H1 (cell line): Measurements from ENCODE around the gene NAV2. TPM values are rescaled to one million over a fixed set of nuclear protein-coding genes. Genes with fewer than 3 reads are reported as not detected.

Experiments
- CTCF ChIA-PET: fragments of 300-600 bp; sonication (Branson Sonifier 250); formaldehyde crosslinking; loops from one replicate; lab custom pipeline; 2021; ENCODE audit not compliant: partially characterized antibody; lab: Charles Lee
- POLR2A ChIA-PET: fragments of 300-600 bp; sonication (Branson Sonifier 250); formaldehyde crosslinking; loops from one replicate; lab custom pipeline; 2021; ENCODE audit warnings: inconsistent platforms; ENCODE audit not compliant: partially characterized antibody; lab: Charles Lee
- DNase-seq, 2 experiments: peaks; one replicate each; pipeline versions ENCODE4 v3.0.0 to v3.0.0-alpha.2; 2010 to 2022; ENCODE audit warnings: low spot score in 2 of 2, low read depth in 1 of 2, mixed read lengths in 1 of 2
- FAIRE-seq: peaks from 2 replicates; lab custom pipeline; 2011; peaks lifted over from hg19 to GRCh38; lab: Jason Lieb, UNC
- H2AFZ ChIP-seq: 2 replicates; pipeline ENCODE4 v1.8.1; 2012; ENCODE audit warnings: low read length, inconsistent platforms
- H2AK5ac ChIP-seq: 2 replicates; pipeline ENCODE4 v1.6.1; 2013; ENCODE audit warnings: low read depth, low read length
- H2BK120ac ChIP-seq: replicated peaks from 2 replicates; pipeline ENCODE3; 2013; ENCODE audit warnings: low read depth, low read length, inconsistent platforms
- H2BK12ac ChIP-seq: 2 replicates; pipeline ENCODE4 v1.6.1; 2013; ENCODE audit warnings: low read depth, low read length
- H2BK15ac ChIP-seq: 2 replicates; pipeline ENCODE4 v1.6.1; 2013; ENCODE audit warnings: low read length
- H2BK20ac ChIP-seq: 2 replicates; pipeline ENCODE4 v1.6.1; 2013; ENCODE audit warnings: low read length
- H2BK5ac ChIP-seq: 2 replicates; pipeline ENCODE4 v1.6.1; 2013; ENCODE audit warnings: low read depth, low read length
- H3K14ac ChIP-seq: 2 replicates; pipeline ENCODE4 v1.6.1; 2013; ENCODE audit warnings: inconsistent platforms; ENCODE audit not compliant: insufficient read length
- H3K18ac ChIP-seq: 2 replicates; pipeline ENCODE4 v1.6.1; 2013; ENCODE audit warnings: low read length; ENCODE audit errors: extremely low read depth
- H3K23ac ChIP-seq: 2 replicates; pipeline ENCODE4 v1.6.1; 2013; ENCODE audit warnings: inconsistent platforms; ENCODE audit not compliant: insufficient read length
- H3K23me2 ChIP-seq: 2 replicates; pipeline ENCODE4 v1.6.1; 2013; ENCODE audit warnings: low read depth, low read length
- H3K27ac ChIP-seq: 2 replicates; pipeline ENCODE4 v1.6.1; 2011; ENCODE audit warnings: low read depth, low read length, inconsistent platforms
- H3K27me3 ChIP-seq, 4 experiments: replicated peaks in 1 of 4; 1 replicate in 1 of 4; 2 replicates in 3 of 4; pipeline versions ENCODE4 v1.6.1 to v1.8.1; 2011 to 2013; ENCODE audit warnings: low read length in 3 of 4, mild to moderate bottlenecking in 3 of 4, inconsistent platforms in 2 of 4, mixed read lengths in 2 of 4, moderate library complexity in 1 of 4; ENCODE audit not compliant: control insufficient read depth in 3 of 4, insufficient read depth in 3 of 4; ENCODE audit errors: extremely low read depth in 1 of 4
- H3K36me3 ChIP-seq, 4 experiments: 2 replicates each; pipeline versions ENCODE4 v1.6.1 to v1.8.1; 2011 to 2013; ENCODE audit warnings: mild to moderate bottlenecking in 4 of 4, low read length in 3 of 4, moderate library complexity in 2 of 4, control low read depth in 1 of 4, inconsistent platforms in 1 of 4; ENCODE audit not compliant: insufficient read depth in 4 of 4, control insufficient read depth in 2 of 4
- H3K4ac ChIP-seq: replicated peaks from 2 replicates; pipeline ENCODE3; 2013; ENCODE audit warnings: low read length, low read depth, mixed read lengths, inconsistent platforms; ENCODE audit not compliant: insufficient read length
- H3K4me1 ChIP-seq, 4 experiments: replicated peaks in 1 of 4; 1 replicate in 1 of 4; 2 replicates in 3 of 4; pipeline versions ENCODE4 v1.6.1 to v1.8.1; 2011 to 2013; ENCODE audit warnings: low read length in 3 of 4, inconsistent platforms in 2 of 4, mixed read lengths in 1 of 4; ENCODE audit not compliant: insufficient read depth in 4 of 4, control insufficient read depth in 3 of 4
- H3K4me2 ChIP-seq, 2 experiments: 2 replicates each; pipeline versions ENCODE4 v1.6.1 to v1.8.1; 2011 to 2013; ENCODE audit warnings: low read depth in 2 of 2, low read length in 2 of 2, control low read depth in 1 of 2, inconsistent platforms in 1 of 2, mild to moderate bottlenecking in 1 of 2; ENCODE audit not compliant: insufficient read depth in 1 of 2
- H3K4me3 ChIP-seq, 4 experiments: fragments of 200-600, 300-600 bp in 1 of 4; sonication (generic), shearing (Covaris generic), sonication (Bioruptor Twin) in 1 of 4; 2 replicates each; pipeline versions ENCODE4 v1.5.1 to v1.8.1; 2011 to 2016; ENCODE audit warnings: low read length in 4 of 4, low read depth in 3 of 4, control low read depth in 2 of 4, inconsistent platforms in 2 of 4, mild to moderate bottlenecking in 2 of 4, mixed read lengths in 1 of 4, moderate library complexity in 1 of 4; ENCODE audit not compliant: insufficient read depth in 2 of 4; ENCODE audit errors: extremely low read depth in 1 of 4
- H3K56ac ChIP-seq: replicated peaks from 2 replicates; pipeline ENCODE3; 2013; ENCODE audit warnings: low read depth, mild to moderate bottlenecking, mixed read lengths, low read length, inconsistent platforms; ENCODE audit not compliant: insufficient read length
- H3K79me1 ChIP-seq: 2 replicates; pipeline ENCODE4 v1.6.1; 2013; ENCODE audit warnings: low read depth, low read length, control low read depth
- H3K79me2 ChIP-seq, 2 experiments: 2 replicates each; pipeline versions ENCODE4 v1.6.1 to v1.8.1; 2012 to 2013; ENCODE audit warnings: low read length in 2 of 2, mild to moderate bottlenecking in 2 of 2, inconsistent platforms in 1 of 2; ENCODE audit not compliant: insufficient read depth in 2 of 2, control insufficient read depth in 1 of 2
- H3K9ac ChIP-seq, 4 experiments: replicated peaks in 1 of 4; 1 replicate in 1 of 4; 2 replicates in 3 of 4; pipeline versions ENCODE4 v1.6.1 to v1.8.1; 2011 to 2013; ENCODE audit warnings: low read depth in 3 of 4, low read length in 3 of 4, control low read depth in 2 of 4, mild to moderate bottlenecking in 2 of 4, moderate library complexity in 2 of 4, inconsistent platforms in 1 of 4; ENCODE audit errors: extremely low read depth in 1 of 4
- H3K9me3 ChIP-seq, 2 experiments: 2 replicates each; pipeline versions ENCODE4 v1.6.1 to v1.8.1; 2012 to 2013; ENCODE audit warnings: mild to moderate bottlenecking in 2 of 2, moderate library complexity in 2 of 2, control low read depth in 1 of 2, inconsistent platforms in 1 of 2, low read depth in 1 of 2, low read length in 1 of 2, mixed read lengths in 1 of 2; ENCODE audit not compliant: insufficient read depth in 2 of 2
- H4K20me1 ChIP-seq, 2 experiments: replicated peaks in 1 of 2; 2 replicates each; pipeline versions ENCODE3 to v1.8.1; 2011 to 2013; ENCODE audit warnings: inconsistent platforms in 2 of 2, low read length in 2 of 2, mild to moderate bottlenecking in 1 of 2; ENCODE audit not compliant: insufficient read depth in 2 of 2, control insufficient read depth in 1 of 2
- H4K5ac ChIP-seq: 2 replicates; pipeline ENCODE4 v1.6.1; 2013; ENCODE audit warnings: low read length, low read depth, mixed read lengths, inconsistent platforms; ENCODE audit not compliant: insufficient read length
- H4K8ac ChIP-seq: 2 replicates; pipeline ENCODE4 v1.8.0; 2013; ENCODE audit warnings: mild to moderate bottlenecking, moderate library complexity, low read length, inconsistent platforms; ENCODE audit not compliant: insufficient read depth; ENCODE audit errors: extremely low read depth
- H4K91ac ChIP-seq: replicated peaks from 2 replicates; pipeline ENCODE3; 2013; ENCODE audit warnings: low read length, mixed read lengths, inconsistent platforms; ENCODE audit not compliant: insufficient read length
- PHF8 ChIP-seq: fragments of 200-600 bp; sonication (generic); conservative IDR thresholded peaks from 2 replicates; pipeline ENCODE4 v1.7.1; 2012; ENCODE audit warnings: low read depth, mild to moderate bottlenecking, inconsistent platforms, low read length, moderate library complexity
- WGBS, 2 experiments: shearing (Covaris generic) in 1 of 2; methylation state at CpG; one replicate each; pipeline versions ENCODE4 v1.1.6 to v1.1.7; 2013 to 2015; ENCODE audit warnings: low lambda C conversion rate in 2 of 2, mixed read lengths in 2 of 2, inconsistent platforms in 1 of 2, low coverage in 1 of 2, missing lambda C conversion rate in 1 of 2; ENCODE audit not compliant: insufficient replicate concordance in 2 of 2, insufficient coverage in 1 of 2, insufficient read length in 1 of 2; ENCODE audit errors: extremely low coverage in 1 of 2, missing lambda C conversion rate in 1 of 2; 5-methylcytosine and 5-hydroxymethylcytosine counted together
- polyA plus RNA-seq, 7 experiments: library from polyadenylated mRNA; depleted of rRNA in 3 of 7; stranded (reverse) in 5 of 7; unstranded in 2 of 7; fragments of >200 nt in 5 of 7; fragments of 200-250 nt in 2 of 7; gene quantifications; 1 replicate in 5 of 7; 2 replicates in 1 of 7; 4 replicates in 1 of 7; pipeline versions ENCODE4 v1.2.1 to v1.2.3, GENCODE V29; 2011 to 2013; ENCODE audit warnings: missing spikeins in 2 of 7, mixed read lengths in 2 of 7
- total RNA-seq: library from RNA; stranded (reverse); fragmentation: NEBNext Ultra II Directional; extraction: Animal tissue kit (Norgen Biotek cat#: 25700); gene quantifications from 2 replicates; pipeline ENCODE4 v1.2.1, GENCODE V29; 2021

Gene NAV2
- total and polyA plus RNA-seq, 2 of the 8 experiments (the other 6 are each of a cell fraction or from before 2014, with no cell fraction given), result 35.6 to 73.6 TPM

- H3K4ac ChIP-seq, result no peak overlapping the region
- H3K9me3 ChIP-seq, result no peaks in the 10 kb centered on the region
- H2BK15ac ChIP-seq, result no peak overlapping the region
- no peak for TF ChIP-seq PHF8
- TF ChIP-seq, all 59 proteins: peak for 0
- no peak overlapping the region for H3K27ac ChIP-seq
- H3K27me3 ChIP-seq, result no peaks in the 10 kb centered on the region
- H2BK5ac ChIP-seq, result no peak overlapping the region
- POLR2A ChIA-PET, result interaction anchor here (1.0 to 1.8 kb wide), 2 partner anchors 11 to 15 kb away, joined by 3 to 4 read pairs; no protein-coding TSS in a partner anchor
- H3K79me1 ChIP-seq, result no peaks in the 10 kb centered on the region
- H2BK20ac ChIP-seq, result no peak overlapping the region
- no peak overlapping the region for H3K9ac ChIP-seq
- no peak overlapping the region for H4K91ac ChIP-seq
- H3K4me3 ChIP-seq, result no peak overlapping the region
- H2AK5ac ChIP-seq, result no peak overlapping the region
- FAIRE-seq (no peak), DNase-seq (no peak)
- H3K23ac ChIP-seq, result no peak overlapping the region
- no peak overlapping the region for H4K5ac ChIP-seq
- no peak overlapping the region for H3K4me2 ChIP-seq
- no peaks in the 10 kb centered on the region for H3K23me2 ChIP-seq
- H3K79me2 ChIP-seq, result no peaks in the 10 kb centered on the region
- 85% methylated on average over 12 of the region's 12 CpGs; no CpG with 5 or more reads in 1 of the 2 experiments for WGBS, 2 experiments
- no peaks in the 10 kb centered on the region for H3K4me1 ChIP-seq
- no peak overlapping the region for H3K56ac ChIP-seq
- H2AFZ ChIP-seq, result no peak overlapping the region
- CTCF ChIA-PET, result interaction anchor here (0.5 to 1.4 kb wide), 7 partner anchors 11 to 422 kb away, joined by 3 to 4 read pairs (median 3); no protein-coding TSS in a partner anchor
- H2BK12ac ChIP-seq, result no peak overlapping the region
- H3K36me3 ChIP-seq, result peaks cover 35 to 75% (median 67%) of the 10 kb centered on the region in 4 experiments
- no peak overlapping the region for H4K8ac ChIP-seq
- no peaks in the 10 kb centered on the region for H4K20me1 ChIP-seq
- no peak overlapping the region for H3K18ac ChIP-seq
- H2BK120ac ChIP-seq, result no peak overlapping the region
- no peak overlapping the region for H3K14ac ChIP-seq
Observed at GRCh38 chr11:20088397-20089225, 376.0 kb downstream of the NAV2 start.
